Parathyroid adenoma (tissue), 2 donors: ENCODE results near the gene SRGAP1.
"Not testable (repeated sequence)": the region's sequence is repeated elsewhere in the genome, so short reads cannot be mapped to it uniquely, and the experiment has no call there.

Experiments used
- H2AFZ ChIP-seq: fragments of 300-600 bp; sonication (generic); one replicate; pipeline ENCODE4 v1.7.0; 2017; ENCODE audit warnings: antibody characterized with exemption, mild to moderate bottlenecking
- H3K27ac ChIP-seq: fragments of 300-600 bp; sonication (generic); one replicate; pipeline ENCODE4 v1.7.0; 2017
- H3K27me3 ChIP-seq: fragments of 300-600 bp; sonication (generic); one replicate; pipeline ENCODE4 v1.7.0; 2017; ENCODE audit warnings: low read length; ENCODE audit not compliant: control insufficient read depth, insufficient read depth
- H3K36me3 ChIP-seq: fragments of 300-600 bp; sonication (generic); one replicate; pipeline ENCODE4 v1.7.0; 2017; ENCODE audit warnings: low read length; ENCODE audit not compliant: control insufficient read depth, insufficient read depth
- H3K4me1 ChIP-seq: fragments of 300-600 bp; sonication (generic); one replicate; pipeline ENCODE4 v1.7.0; 2017; ENCODE audit warnings: control low read depth
- H3K4me2 ChIP-seq: fragments of 300-600 bp; sonication (generic); one replicate; pipeline ENCODE4 v1.7.0; 2017; ENCODE audit warnings: low read length
- H3K4me3 ChIP-seq: fragments of 300-600 bp; sonication (generic); one replicate; pipeline ENCODE4 v1.7.0; 2017; ENCODE audit warnings: low read depth, low read length
- H3K79me2 ChIP-seq: fragments of 300-600 bp; sonication (generic); one replicate; pipeline ENCODE4 v1.7.0; 2017; ENCODE audit warnings: control low read depth
- H3K9ac ChIP-seq: fragments of 300-600 bp; sonication (generic); one replicate; pipeline ENCODE4 v1.7.0; 2017; ENCODE audit warnings: mild to moderate bottlenecking
- H3K9me3 ChIP-seq: fragments of 300-600 bp; sonication (generic); one replicate; pipeline ENCODE4 v1.7.0; 2017; ENCODE audit warnings: low read length; ENCODE audit not compliant: control insufficient read depth
- CTCF ChIP-seq: fragments of 300-600 bp; sonication (generic); IDR thresholded peaks from one replicate; pipeline ENCODE4 v1.7.0; 2017; ENCODE audit warnings: antibody characterized with exemption, mild to moderate bottlenecking
- donor health status: primary hyperparathyroidism.

SRGAP1 gene

GRCh38 chr12:64127811-64128210, 283.3 kb downstream of the SRGAP1 start:
- Histone ChIP-seq H3K27me3 (no peaks in the 10 kb centered on the region), H3K9ac (no peak overlapping the region), H3K9me3 (no peaks in the 10 kb centered on the region), H3K4me2 (no peak overlapping the region), H3K4me1 (peaks cover 7% of the 10 kb centered on the region), H3K36me3 (no peaks in the 10 kb centered on the region), H3K4me3 (no peak overlapping the region), H3K79me2 (no peaks in the 10 kb centered on the region), H3K27ac (no peak overlapping the region), H2AFZ (no peak overlapping the region)
- TF ChIP-seq CTCF, result no peak

GRCh38 chr12:64128366-64128765, 283.9 kb downstream of the SRGAP1 start:
- Histone ChIP-seq H3K36me3 (no peaks in the 10 kb centered on the region), H3K9me3 (no peaks in the 10 kb centered on the region)
- no peak for TF ChIP-seq CTCF

GRCh38 chr12:64130476-64130875, 286.0 kb downstream of the SRGAP1 start:
- not testable (repeated sequence) for H3K4me3 ChIP-seq, H3K9me3 ChIP-seq, H3K27me3 ChIP-seq, H3K9ac ChIP-seq, H3K4me1 ChIP-seq, H3K27ac ChIP-seq, H3K79me2 ChIP-seq, H2AFZ ChIP-seq, H3K36me3 ChIP-seq, H3K4me2 ChIP-seq

More at GRCh38 chr12:64128366-64128765, 283.9 kb downstream of the SRGAP1 start:
- Histone ChIP-seq H3K79me2 (no peaks in the 10 kb centered on the region), H3K27me3 (no peaks in the 10 kb centered on the region), H3K9ac (no peak overlapping the region), H3K4me3 (no peak overlapping the region), H3K4me2 (no peak overlapping the region), H3K27ac (no peak overlapping the region), H2AFZ (no peak overlapping the region), H3K4me1 (peaks cover 7% of the 10 kb centered on the region)

- H3K9ac ChIP-seq, H2AFZ ChIP-seq, H3K79me2 ChIP-seq, H3K9me3 ChIP-seq, H3K4me2 ChIP-seq, H3K27me3 ChIP-seq, H3K36me3 ChIP-seq, H3K4me1 ChIP-seq, H3K27ac ChIP-seq, H3K4me3 ChIP-seq: not testable (repeated sequence)
Observed at GRCh38 chr12:64131456-64131855, 287.0 kb downstream of the SRGAP1 start.

GRCh38 chr12:64132672-64133071, 288.2 kb downstream of the SRGAP1 start:
- H3K27me3 ChIP-seq, H3K4me1 ChIP-seq: not testable (repeated sequence)

GRCh38 chr12:64137117-64137516, 292.6 kb downstream of the SRGAP1 start:
- H3K4me2 ChIP-seq, result no peak overlapping the region
- no peaks in the 10 kb centered on the region for H3K79me2 ChIP-seq
- no peaks in the 10 kb centered on the region for H3K9me3 ChIP-seq
- H3K4me1 ChIP-seq, result no peaks in the 10 kb centered on the region
- H3K9ac ChIP-seq, result no peak overlapping the region
- no peak for TF ChIP-seq CTCF
- no peaks in the 10 kb centered on the region for H3K36me3 ChIP-seq
- no peak overlapping the region for H3K4me3 ChIP-seq
- H2AFZ ChIP-seq, result no peak overlapping the region
- no peak overlapping the region for H3K27ac ChIP-seq
- H3K27me3 ChIP-seq, result no peaks in the 10 kb centered on the region

More at GRCh38 chr12:64132672-64133071, 288.2 kb downstream of the SRGAP1 start:
- not testable (repeated sequence) for H3K4me2 ChIP-seq, H3K27ac ChIP-seq, H3K9me3 ChIP-seq, H3K79me2 ChIP-seq, H3K9ac ChIP-seq, H3K36me3 ChIP-seq, H2AFZ ChIP-seq, H3K4me3 ChIP-seq
